IPS-15b (cell line): Measurements from ENCODE around the gene SLC9A3.
"Not testable (repeated sequence)": the region's sequence is repeated elsewhere in the genome, so short reads cannot be mapped to it uniquely, and the experiment has no call there.

Source experiments
- H3K27me3 ChIP-seq: one replicate; pipeline ENCODE4 v1.6.1; 2013; ENCODE audit warnings: low read length; ENCODE audit not compliant: control insufficient read depth, insufficient read depth
- H3K36me3 ChIP-seq: one replicate; pipeline ENCODE4 v1.6.1; 2013; ENCODE audit warnings: low read length; ENCODE audit not compliant: control insufficient read depth, insufficient read depth
- H3K4me1 ChIP-seq: one replicate; pipeline ENCODE4 v1.6.1; 2013; ENCODE audit warnings: mild to moderate bottlenecking, low read length; ENCODE audit not compliant: control insufficient read depth, insufficient read depth
- H3K4me3 ChIP-seq: one replicate; pipeline ENCODE4 v1.5.1; 2013; ENCODE audit warnings: low read depth, low read length
- H3K9ac ChIP-seq: one replicate; pipeline ENCODE4 v1.6.1; 2013; ENCODE audit warnings: low read depth, mild to moderate bottlenecking, low read length
- H3K9me3 ChIP-seq: one replicate; pipeline ENCODE4 v1.6.1; 2013; ENCODE audit warnings: mild to moderate bottlenecking, low read length; ENCODE audit not compliant: control insufficient read depth, insufficient read depth

Gene SLC9A3

GRCh38 chr5:507986-508575 lies 16.2 kb downstream of the SLC9A3 start:
- H3K9ac ChIP-seq, H3K4me3 ChIP-seq, H3K27me3 ChIP-seq, H3K9me3 ChIP-seq, H3K4me1 ChIP-seq, H3K36me3 ChIP-seq: not testable (repeated sequence)

GRCh38 chr5:505951-506525 lies 18.2 kb downstream of the SLC9A3 start:
- no peaks in the 10 kb centered on the region for H3K4me1 ChIP-seq
- no peaks in the 10 kb centered on the region for H3K36me3 ChIP-seq
- no peaks in the 10 kb centered on the region for H3K9me3 ChIP-seq
- no peak overlapping the region for H3K9ac ChIP-seq
- H3K4me3 ChIP-seq, result no peak overlapping the region
- no peaks in the 10 kb centered on the region for H3K27me3 ChIP-seq

GRCh38 chr5:504326-505154 lies 19.7 kb downstream of the SLC9A3 start:
- no peaks in the 10 kb centered on the region for H3K36me3 ChIP-seq
- H3K4me1 ChIP-seq, result no peaks in the 10 kb centered on the region
- H3K9me3 ChIP-seq, result no peaks in the 10 kb centered on the region
- no peaks in the 10 kb centered on the region for H3K27me3 ChIP-seq
- no peak overlapping the region for H3K9ac ChIP-seq
- H3K4me3 ChIP-seq, result no peak overlapping the region

GRCh38 chr5:502325-503079 lies 21.7 kb downstream of the SLC9A3 start:
- Histone ChIP-seq H3K27me3 (no peaks in the 10 kb centered on the region), H3K9ac (no peak overlapping the region), H3K36me3 (no peaks in the 10 kb centered on the region), H3K4me1 (no peaks in the 10 kb centered on the region), H3K4me3 (no peak overlapping the region), H3K9me3 (no peaks in the 10 kb centered on the region)

GRCh38 chr5:501831-502184 lies 22.4 kb downstream of the SLC9A3 start:
- no peaks in the 10 kb centered on the region for H3K36me3 ChIP-seq
- H3K27me3 ChIP-seq, result no peaks in the 10 kb centered on the region
- H3K9me3 ChIP-seq, result no peaks in the 10 kb centered on the region
- H3K9ac ChIP-seq, result no peak overlapping the region
- H3K4me1 ChIP-seq, result no peaks in the 10 kb centered on the region
- H3K4me3 ChIP-seq, result no peak overlapping the region

GRCh38 chr5:501105-501830 lies 23.0 kb downstream of the SLC9A3 start:
- H3K27me3 ChIP-seq, result peaks cover 2% of the 10 kb centered on the region
- H3K9ac ChIP-seq, result no peak overlapping the region

GRCh38 chr5:500491-500890 lies 23.8 kb downstream of the SLC9A3 start:
- H3K4me3 ChIP-seq, result no peak overlapping the region
- no peaks in the 10 kb centered on the region for H3K36me3 ChIP-seq
- no peaks in the 10 kb centered on the region for H3K9me3 ChIP-seq
- H3K9ac ChIP-seq, result no peak overlapping the region
- no peaks in the 10 kb centered on the region for H3K4me1 ChIP-seq
- H3K27me3 ChIP-seq, result peaks cover 7% of the 10 kb centered on the region

More at GRCh38 chr5:501105-501830, 23.0 kb downstream of the SLC9A3 start:
- Histone ChIP-seq H3K9me3 (no peaks in the 10 kb centered on the region), H3K36me3 (no peaks in the 10 kb centered on the region), H3K4me1 (no peaks in the 10 kb centered on the region), H3K4me3 (no peak overlapping the region)

GRCh38 chr5:499233-500209 lies 24.7 kb downstream of the SLC9A3 start:
- Histone ChIP-seq H3K4me1 (no peaks in the 10 kb centered on the region), H3K36me3 (no peaks in the 10 kb centered on the region), H3K9ac (no peak overlapping the region), H3K27me3 (peaks cover 9% of the 10 kb centered on the region), H3K4me3 (no peak overlapping the region), H3K9me3 (no peaks in the 10 kb centered on the region)

GRCh38 chr5:497871-498509 lies 26.3 kb downstream of the SLC9A3 start:
- no peaks in the 10 kb centered on the region for H3K9me3 ChIP-seq
- peaks cover 9% of the 10 kb centered on the region for H3K27me3 ChIP-seq
- H3K36me3 ChIP-seq, result no peaks in the 10 kb centered on the region
- no peaks in the 10 kb centered on the region for H3K4me1 ChIP-seq
- H3K9ac ChIP-seq, result no peak overlapping the region
- H3K4me3 ChIP-seq, result no peak overlapping the region

GRCh38 chr5:497090-497700 lies 27.1 kb downstream of the SLC9A3 start:
- H3K27me3 ChIP-seq, result peaks cover 9% of the 10 kb centered on the region
- H3K9ac ChIP-seq, result no peak overlapping the region
- H3K4me3 ChIP-seq, result no peak overlapping the region
- no peaks in the 10 kb centered on the region for H3K36me3 ChIP-seq
- H3K9me3 ChIP-seq, result no peaks in the 10 kb centered on the region
- no peaks in the 10 kb centered on the region for H3K4me1 ChIP-seq
